Suprapubic skin (tissue), 3 donors: ENCODE measurements around the gene FBN1.

Experiments
- POLR2AphosphoS5 ChIP-seq, 3 donors: sonication (generic); formaldehyde crosslinking; IDR thresholded peaks; one replicate each; pipeline ENCODE4 v1.6.1; 2017; ENCODE audit warnings: antibody characterized with exemption in 3 of 3
- TF ChIP-seq, protein P1 (sequence below), 2 donors: fragments of 200-600 bp in 1 of 2; fragments of 450-650 bp in 1 of 2; sonication (generic) in 1 of 2; IDR thresholded peaks; one replicate each; pipeline ENCODE4 v1.5.1; 2016 to 2019; ENCODE audit warnings: antibody characterized with exemption in 2 of 2, mild to moderate bottlenecking in 1 of 2, moderate library complexity in 1 of 2

DNA sequence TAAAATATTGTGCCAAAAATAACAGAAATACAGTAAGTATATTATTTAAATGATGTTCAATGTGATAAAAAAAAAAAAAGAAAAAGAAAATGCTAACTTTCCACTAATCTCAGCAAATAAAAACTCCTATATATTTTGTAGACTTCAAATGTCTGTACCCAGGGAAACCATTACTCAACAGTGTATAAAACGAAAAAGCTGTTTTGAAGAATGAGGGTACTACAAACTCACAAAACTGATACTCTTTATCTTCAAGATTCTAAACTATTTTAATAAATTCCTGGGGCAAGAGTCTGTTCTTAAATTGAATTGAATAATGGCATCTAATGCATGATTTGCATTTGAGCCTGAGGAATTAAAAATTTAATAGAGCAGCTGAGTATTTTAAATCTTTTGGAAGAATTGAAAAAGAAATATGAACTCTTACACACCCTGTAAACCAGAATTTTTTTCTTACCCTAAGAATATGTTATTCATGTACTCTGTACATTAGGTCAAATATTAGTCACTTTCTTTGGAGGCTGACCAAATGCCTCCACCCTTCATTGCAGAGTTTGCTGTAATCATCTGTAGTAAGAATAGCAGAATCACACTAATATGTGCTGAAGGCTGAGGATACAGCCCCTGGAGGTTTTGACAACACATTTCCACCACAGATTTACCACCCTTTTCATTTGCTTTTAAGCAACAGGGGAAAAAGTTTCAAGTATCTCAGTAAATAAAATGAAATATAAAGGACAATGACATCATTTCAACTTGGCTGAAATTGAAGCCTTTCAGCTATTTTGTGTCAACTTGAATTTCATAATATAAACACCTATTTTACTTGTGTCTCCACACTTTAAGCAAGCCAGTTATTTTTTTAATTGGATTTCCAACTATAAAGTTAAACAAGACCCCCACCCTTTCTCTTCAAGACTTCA, 79.7 kb downstream of the FBN1 start:
- TF ChIP-seq POLR2AphosphoS5 (IDR thresholded peaks at IDR 0.05): no peak
- TF ChIP-seq, protein P1, sequence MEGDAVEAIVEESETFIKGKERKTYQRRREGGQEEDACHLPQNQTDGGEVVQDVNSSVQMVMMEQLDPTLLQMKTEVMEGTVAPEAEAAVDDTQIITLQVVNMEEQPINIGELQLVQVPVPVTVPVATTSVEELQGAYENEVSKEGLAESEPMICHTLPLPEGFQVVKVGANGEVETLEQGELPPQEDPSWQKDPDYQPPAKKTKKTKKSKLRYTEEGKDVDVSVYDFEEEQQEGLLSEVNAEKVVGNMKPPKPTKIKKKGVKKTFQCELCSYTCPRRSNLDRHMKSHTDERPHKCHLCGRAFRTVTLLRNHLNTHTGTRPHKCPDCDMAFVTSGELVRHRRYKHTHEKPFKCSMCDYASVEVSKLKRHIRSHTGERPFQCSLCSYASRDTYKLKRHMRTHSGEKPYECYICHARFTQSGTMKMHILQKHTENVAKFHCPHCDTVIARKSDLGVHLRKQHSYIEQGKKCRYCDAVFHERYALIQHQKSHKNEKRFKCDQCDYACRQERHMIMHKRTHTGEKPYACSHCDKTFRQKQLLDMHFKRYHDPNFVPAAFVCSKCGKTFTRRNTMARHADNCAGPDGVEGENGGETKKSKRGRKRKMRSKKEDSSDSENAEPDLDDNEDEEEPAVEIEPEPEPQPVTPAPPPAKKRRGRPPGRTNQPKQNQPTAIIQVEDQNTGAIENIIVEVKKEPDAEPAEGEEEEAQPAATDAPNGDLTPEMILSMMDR (IDR thresholded peaks at IDR 0.05): no peak
